Diencephalon (tissue), 1 donor: ENCODE results near the gene GIGYF2. TPM values are rescaled to one million over a fixed set of nuclear protein-coding genes. Genes with fewer than 3 reads are reported as not detected.

ENCODE experiments used
- small RNA-seq: library from RNA; depleted of rRNA; stranded (forward); fragments of <200 nt; gene quantifications from one replicate; pipeline ENCODE3, GENCODE V24; 2014
- total RNA-seq: library from RNA; depleted of rRNA; stranded (reverse); fragments of >200 nt; gene quantifications from one replicate; pipeline ENCODE4 v1.2.3, GENCODE V29; 2014

GIGYF2 gene
- 109 TPM for total RNA-seq

GRCh38 chr2:232697059-232697806, at the start of gene GIGYF2:
Gene GIGYF2 (plus strand): TSS chr2:232697331. CDS start chr2:232735198, 37,867 bp downstream.

GRCh38 chr2:232776435-232776834, 79.3 kb downstream of the GIGYF2 start, which contains the start of gene KCNJ13:
Gene KCNJ13 (minus strand): TSS chr2:232776565. CDS start chr2:232771362, 5,203 bp downstream.

GRCh38 chr2:232870018-232870765, 173.1 kb downstream of the GIGYF2 start, which contains the start of gene SNORC:
Gene SNORC (plus strand): TSS chr2:232870264. CDS start chr2:232870342, 78 bp downstream.

Small RNA genes within 50 kb of the gene (small RNA-seq; reads per million reads assigned to genes)
- not detected for gene RF00019
- gene RN7SL359P, result 0.28 reads per million, percentile 16 among the genes with 10 or more reads in this experiment
- gene RNU6-107P, result not detected

Other genes with a start within 250 kb of the GIGYF2 start
- gene ALPI, start 241.2 kb upstream of the GIGYF2 start, total RNA-seq, result not detected
- 27.0 TPM for gene ECEL1, start 209.5 kb upstream of the GIGYF2 start, total RNA-seq
- gene PRSS56, start 176.9 kb upstream of the GIGYF2 start, total RNA-seq, result 1.6 TPM
- 0.23 TPM for gene CHRND, start 171.2 kb upstream of the GIGYF2 start, total RNA-seq
- not detected for gene CHRNG, start 157.6 kb upstream of the GIGYF2 start, total RNA-seq
- gene TIGD1, start 146.8 kb upstream of the GIGYF2 start, total RNA-seq, result 12.7 TPM
- 49.6 TPM for gene EIF4E2, start 146.6 kb upstream of the GIGYF2 start, total RNA-seq
- gene EFHD1, start 63.7 kb upstream of the GIGYF2 start, total RNA-seq, result 3.7 TPM
- gene KCNJ13, start 79.2 kb downstream of the GIGYF2 start, total RNA-seq, result 9.2 TPM
- gene SNORC, start 172.9 kb downstream of the GIGYF2 start, total RNA-seq, result 4.6 TPM